SH-SY5Y (cell line): ENCODE measurements around the gene PDZRN4.

Source experiments
- GATA2 ChIP-seq: IDR thresholded peaks from 2 replicates; pipeline ENCODE4 v1.6.1; 2011; ENCODE audit warnings: mild to moderate bottlenecking, low read depth, low read length
- GATA3 ChIP-seq: IDR thresholded peaks from 2 replicates; pipeline ENCODE4 v1.6.1; 2011; ENCODE audit warnings: low read depth, mild to moderate bottlenecking, low read length, moderate library complexity

DNA sequence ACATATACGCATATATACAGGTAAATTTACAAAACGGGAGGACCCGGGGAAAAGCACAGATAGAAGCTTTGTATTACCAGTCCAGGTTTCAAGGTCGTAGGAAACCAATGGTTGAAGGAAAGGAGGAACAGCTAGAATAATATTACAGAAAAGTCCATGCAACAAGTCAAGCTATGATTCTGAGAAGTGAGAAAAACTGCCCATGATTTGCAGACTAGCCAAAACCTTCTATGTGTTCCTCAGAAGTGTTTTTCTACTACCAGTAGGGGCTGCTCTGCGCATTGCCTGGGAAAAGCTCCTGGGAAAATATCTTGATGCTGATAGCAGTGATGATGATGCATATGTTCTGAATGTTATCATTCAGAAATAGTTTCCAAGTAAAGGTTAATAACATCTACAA is 2.2 kb downstream of the PDZRN4 start:
- TF ChIP-seq GATA3, result no peak
- no peak for TF ChIP-seq GATA2
